ENCODE measurements around the gene TNNC1.

Gene TNNC1

GRCh38 chr3:52484680-52485461, 31.0 kb upstream of the TNNC1 start:
- DNase-seq = no peak

DNA sequence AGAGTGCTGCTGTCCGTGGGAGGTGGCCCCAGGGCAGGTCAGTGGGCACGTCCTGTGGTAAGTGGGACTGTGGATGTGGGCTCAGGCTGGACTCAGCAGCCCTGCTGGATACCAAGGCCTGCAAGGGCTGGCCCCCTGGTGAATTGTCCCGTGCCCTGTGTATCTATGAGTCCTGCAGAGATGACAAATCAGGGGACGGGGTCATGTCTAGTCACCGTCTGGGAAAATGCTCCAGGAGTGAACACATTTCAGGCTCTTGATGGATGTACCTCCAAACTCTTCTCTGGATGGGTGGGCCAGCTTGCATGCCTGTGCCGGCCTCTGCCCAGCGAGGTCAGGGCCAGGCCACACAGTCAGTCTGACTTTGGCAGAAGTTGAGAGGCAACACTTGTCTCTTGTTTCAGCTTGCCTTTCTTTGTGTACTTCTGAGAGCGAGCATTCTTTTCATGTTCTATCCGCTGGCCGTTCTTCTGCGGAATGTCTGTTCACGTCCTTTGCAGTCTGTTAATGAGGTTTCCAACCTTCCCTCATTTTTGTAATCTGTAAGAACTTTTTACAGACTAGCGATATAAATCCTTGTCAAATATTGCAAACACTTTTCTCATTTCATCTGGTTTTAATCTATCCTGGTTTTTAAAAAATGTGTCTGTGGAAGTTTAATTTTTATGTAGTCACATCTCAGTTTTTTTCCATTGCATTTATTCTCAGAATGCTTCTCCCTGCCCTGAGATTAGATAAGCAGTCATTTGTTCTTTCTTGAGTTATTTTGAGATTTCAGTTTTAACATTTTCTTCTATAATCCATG, 29.9 kb upstream of the TNNC1 start:
- no peak for DNase-seq

GRCh38 chr3:52483081-52483480, 29.2 kb upstream of the TNNC1 start:
- DNase-seq = no peak

- peak in 1 of 56 donors; percentile 20 for DNase-seq
Observed at GRCh38 chr3:52481819-52482521, 28.1 kb upstream of the TNNC1 start.

DNA sequence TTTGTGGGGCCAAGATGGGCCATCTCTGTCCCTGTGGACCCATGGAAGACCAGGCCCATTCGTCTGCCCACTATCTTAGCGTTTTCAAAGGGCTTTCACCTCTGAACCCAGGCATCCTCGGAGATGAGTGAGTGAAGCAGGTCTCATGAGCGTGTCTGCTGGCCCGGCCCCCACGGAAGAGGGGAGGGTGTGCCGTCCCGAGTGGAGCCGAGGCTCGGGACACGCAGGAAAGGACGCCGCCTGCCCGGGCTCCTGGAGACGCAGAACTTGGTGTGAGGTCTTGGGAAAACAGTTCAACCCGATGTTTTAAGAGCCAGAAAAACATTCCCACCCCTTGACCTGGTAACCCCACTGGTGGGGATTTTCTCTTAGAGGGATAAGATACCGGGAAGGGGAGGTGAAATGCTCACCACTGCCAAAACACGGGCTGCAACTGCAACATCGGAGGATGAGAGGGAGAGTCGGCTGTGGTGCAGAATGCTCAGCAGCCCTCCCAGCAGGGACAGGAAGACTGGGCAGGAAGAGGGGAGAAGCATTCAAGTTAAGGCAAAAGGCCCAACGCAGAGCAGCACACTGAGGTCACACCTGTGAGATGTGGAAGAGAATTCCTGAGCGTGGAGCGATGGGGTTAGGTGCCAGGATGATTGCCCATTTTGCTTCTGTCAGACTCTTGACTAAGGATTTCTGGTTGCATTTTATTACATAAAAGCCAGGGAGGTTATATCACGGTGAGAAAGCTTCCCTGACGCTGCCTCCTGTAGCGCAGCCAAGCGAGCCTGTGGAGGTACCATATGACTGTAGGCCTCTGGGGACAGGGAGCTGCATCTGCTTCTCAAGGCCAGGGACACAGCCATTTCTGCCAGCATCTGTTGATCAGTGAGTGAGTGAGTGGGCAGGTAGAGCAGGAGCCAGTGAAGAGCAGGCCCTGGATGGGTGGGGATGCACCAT, 27.2 kb upstream of the TNNC1 start:
- DNase-seq = no peak

DNA sequence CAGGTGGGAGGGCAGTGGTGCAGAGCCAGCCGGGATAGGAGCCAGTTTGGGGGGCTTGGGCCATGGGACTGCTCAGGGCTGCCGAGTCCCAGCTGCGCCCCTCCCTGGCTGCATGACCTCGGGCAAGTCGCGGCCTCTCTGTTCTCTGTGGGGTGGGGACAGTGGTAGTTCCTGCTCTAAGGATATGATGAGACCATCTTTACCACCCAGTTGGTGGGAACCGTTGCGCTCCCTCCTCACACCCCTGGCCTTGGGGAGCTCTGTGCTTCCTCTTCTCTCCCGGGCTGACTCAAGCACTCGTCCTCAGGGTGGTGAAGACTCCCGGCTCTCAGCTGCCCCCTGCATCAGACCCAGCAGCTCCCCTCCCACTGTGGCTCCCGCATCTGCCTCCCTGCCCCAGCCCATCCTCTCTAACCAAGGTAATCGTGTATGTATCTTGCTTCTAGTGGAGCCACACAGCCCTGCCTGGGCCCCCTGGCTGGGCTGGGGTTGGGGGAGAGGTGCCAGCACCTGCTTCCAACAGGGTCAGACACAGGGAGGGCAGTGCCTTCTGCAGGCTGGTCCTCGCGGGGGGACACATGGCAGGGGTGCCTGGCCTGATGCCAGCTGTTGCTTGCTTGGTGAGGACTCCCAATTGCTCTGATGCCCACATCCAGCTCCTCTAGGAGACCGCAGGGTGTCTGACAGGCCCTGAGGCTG, 26.2 kb upstream of the TNNC1 start:
- DNase-seq = no peak

DNA sequence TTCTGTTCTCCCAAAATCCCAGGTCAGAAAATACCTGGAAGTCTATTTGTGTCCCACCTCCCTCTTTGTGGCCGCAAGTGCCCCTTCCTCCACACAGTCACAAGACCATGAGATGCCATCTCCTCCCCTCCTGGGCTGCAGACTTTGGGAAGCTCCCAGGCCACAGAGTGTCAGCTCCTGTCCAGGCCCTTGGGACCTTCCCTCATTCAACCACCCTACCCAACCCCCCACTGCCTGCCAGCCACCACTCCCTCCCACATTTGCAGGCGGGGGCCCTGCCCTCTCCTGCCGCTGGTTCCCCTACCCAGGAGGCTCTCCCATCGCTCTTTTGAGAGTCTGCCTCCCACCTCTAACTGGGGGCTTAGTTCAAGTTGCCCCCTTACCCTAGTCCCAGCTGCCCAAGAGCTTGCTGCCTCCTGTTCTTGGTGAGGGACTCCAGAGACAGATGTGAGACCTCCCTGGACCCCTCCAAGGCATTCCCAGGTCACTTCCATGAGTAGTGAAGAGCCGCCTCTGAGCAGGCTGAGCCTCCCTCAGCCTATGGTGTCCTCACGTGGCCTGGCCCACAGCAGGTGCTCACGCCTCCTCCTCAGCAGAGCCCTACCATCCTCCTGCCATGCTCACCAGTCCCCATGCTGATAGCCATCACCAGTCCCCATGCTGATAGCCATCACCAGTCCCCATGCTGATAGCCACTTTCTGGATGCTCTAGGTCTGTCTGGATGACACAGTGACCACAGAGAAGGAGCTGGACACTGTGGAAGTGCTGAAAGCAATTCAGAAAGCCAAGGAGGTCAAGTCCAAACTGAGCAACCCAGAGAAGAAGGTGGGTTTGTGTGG, 25.4 kb upstream of the TNNC1 start:
- no peak for DNase-seq

GRCh38 chr3:52477796-52478095, 23.9 kb upstream of the TNNC1 start:
- DNase-seq = no peak

DNA sequence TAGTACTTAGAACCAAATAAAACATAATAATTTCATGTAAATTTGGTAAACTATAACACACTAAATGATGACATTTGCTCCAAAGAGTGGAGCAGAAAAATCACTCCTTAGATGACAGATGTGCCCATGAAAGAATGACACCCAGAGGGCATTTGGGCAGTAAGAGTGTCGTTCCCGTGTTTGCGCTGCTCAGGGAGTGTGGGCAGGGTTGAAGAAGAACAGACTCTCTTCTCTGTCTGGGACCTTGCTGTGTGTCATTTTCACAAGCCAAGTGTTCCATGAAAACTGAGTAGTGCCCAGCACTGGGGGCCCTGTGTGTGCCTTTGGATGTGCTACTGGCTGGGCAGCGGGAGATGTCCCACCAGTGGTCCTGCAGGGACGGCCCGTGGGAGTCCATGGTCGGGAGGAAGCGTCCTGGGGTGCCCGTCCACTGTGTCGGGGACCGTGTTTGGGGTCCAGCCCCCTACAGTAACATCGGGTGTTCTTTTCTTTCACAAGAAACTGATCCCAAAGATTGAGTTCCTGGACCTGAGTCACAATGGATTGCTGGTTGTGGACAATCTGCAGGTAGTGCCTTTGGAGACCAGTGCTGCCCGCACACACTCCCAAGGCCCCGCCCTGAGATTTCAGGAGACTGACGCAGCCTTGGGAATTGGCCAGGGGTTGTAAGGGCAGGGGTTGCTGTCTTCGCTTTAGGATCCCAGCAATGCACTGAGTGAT, 23.4 kb upstream of the TNNC1 start:
- DNase-seq = no peak

GRCh38 chr3:52473026-52473425, 19.2 kb upstream of the TNNC1 start:
- no peak for DNase-seq

GRCh38 chr3:52472239-52473000, 18.6 kb upstream of the TNNC1 start:
- no peak for DNase-seq

GRCh38 chr3:52471371-52472238, 17.8 kb upstream of the TNNC1 start:
- DNase-seq = peak in 28 of 56 donors; percentile 10 to 79 (median 38)

- no peak for DNase-seq
Observed at GRCh38 chr3:52470920-52471319, 17.1 kb upstream of the TNNC1 start.

DNA sequence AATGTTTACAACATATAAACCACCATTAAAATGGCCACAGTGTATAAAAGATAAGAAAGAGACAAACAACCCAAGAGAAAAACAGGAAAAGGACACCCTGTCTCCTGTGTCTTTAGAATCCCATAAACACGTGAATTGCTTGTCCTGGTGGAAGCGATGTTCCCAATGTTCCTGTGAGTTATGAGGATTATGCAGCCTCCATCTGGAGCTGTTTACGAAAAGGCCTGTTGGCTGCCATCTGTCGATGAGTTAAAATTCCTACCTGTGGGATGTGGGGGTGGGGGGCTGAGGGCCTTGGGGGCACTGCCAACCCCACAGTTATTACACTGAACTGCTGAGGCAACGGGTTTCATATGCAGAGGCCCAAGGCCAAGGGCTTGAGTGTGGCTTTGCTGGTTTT, 15.2 kb upstream of the TNNC1 start:
- no peak for DNase-seq

GRCh38 chr3:52468336-52468735, 14.5 kb upstream of the TNNC1 start:
- no peak for DNase-seq

DNA sequence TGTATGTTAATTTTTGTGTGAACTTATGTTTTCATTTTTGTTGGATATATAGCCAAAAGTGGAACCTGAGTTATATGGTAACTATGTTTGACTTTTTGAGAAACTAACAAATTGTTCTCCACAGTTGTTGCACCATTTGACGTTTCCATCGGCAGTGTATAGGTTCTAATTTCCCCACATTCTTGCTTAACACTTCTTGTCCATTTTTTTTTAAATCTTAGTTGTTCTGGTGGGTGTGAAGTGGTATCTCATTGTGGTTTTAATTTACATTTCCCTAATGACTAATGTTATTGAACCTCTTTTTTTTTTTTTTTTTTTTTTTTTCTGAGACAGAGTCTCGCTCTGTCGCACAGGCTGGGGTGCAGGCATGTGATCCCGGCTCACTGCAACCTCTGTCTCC, 9.6 kb upstream of the TNNC1 start:
- DNase-seq = no peak

DNA sequence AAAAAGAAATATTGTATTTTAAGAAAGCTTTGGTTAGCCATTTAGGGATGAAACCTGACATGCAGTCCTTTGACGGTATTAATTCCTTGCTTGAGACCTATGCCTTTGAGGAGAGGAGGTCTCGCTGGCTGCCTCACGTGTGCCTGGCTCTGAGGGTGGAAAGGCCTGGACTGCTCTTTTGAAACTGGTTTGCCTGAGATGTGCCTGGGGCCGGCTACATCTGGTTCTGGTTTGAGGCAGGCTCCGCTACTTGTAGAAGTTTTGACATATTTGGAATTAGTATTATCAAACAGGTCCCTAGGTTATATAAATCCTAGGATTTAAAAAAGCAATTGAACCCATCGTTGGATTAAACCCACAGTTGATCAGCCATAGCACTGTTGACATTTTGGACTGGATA, 8.0 kb upstream of the TNNC1 start:
- no peak for DNase-seq

Data from amygdala (tissue), 56 donors.